Measurements from ENCODE around the gene VWA1. TPM values are rescaled to one million over a fixed set of nuclear protein-coding genes. Genes with fewer than 3 reads are reported as not detected.

VWA1 gene
- total and polyA plus RNA-seq, 10 of the 15 experiments (the other 5 are each of a cell fraction or from before 2014, with no cell fraction given) = 0.02 to 1.7 (median 0.32) TPM; not detected in 2

DNA sequence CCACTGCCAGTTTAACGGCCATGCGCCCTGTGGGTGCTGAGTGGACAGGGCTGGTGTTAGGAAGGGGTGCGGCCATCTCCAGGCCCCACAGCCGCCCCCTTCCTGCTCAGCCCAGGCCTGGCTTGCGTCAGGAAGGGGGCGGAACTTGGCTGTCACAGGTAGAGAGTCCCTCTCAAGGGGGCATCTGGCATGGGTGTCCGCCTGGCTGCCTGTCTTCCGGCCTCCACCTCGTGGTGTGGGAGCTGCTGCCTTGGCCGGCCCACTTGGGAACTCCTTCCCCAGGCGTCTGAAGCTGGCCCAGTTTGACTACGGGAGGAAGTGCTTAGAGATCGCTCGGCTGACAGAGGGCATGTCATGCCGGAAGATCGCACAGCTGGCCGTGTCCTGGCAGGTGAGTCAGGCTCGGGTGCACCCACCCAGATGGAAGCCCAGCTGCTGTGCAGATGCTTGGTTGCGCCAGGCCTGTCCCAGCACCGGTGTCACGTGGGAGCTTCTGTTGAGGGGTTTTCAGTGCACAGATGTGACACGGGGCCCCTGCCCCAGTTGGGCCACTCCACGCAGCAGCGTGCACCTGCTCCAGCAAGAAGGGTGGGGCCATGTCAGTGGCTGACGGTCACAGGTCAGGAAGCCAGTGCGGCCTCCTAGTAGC is 27.0 kb downstream of the VWA1 start:
- peak; percentile 92 for ATAC-seq
- Histone ChIP-seq H2AFZ (ENCODE audit: control insufficient read depth, low read depth, low read length) (peak overlapping the region; percentile 71), H3K4me2 (ENCODE audit: control insufficient read depth, insufficient read depth) (peak overlapping the region; percentile 63), H4K20me1 (ENCODE audit: control insufficient read depth, insufficient read depth) (no peaks in the 10 kb centered on the region), H3K4me3 (peak overlapping the region; percentile 36; the same call in 1 of the 2 replicates), H3K79me2 (ENCODE audit: control insufficient read depth, insufficient read depth, low read length) (no peaks in the 10 kb centered on the region), H3K9me3 (replicated peaks; ENCODE audit: control insufficient read depth, insufficient read depth, low read length) (no peaks in the 10 kb centered on the region), H3K27me3 (replicated peaks in 1 of 2; ENCODE audit: control insufficient read depth in 2 of 2, insufficient read depth in 2 of 2, low read length in 1 of 2) (no peaks in the 10 kb centered on the region), H3K27ac (ENCODE audit: control insufficient read depth, insufficient read depth) (0 out of 2 replicates have a peak overlapping the region, but pooled peaks have one; percentile 24), H3K9ac (ENCODE audit: control insufficient read depth, insufficient read depth, low read length) (peak overlapping the region; percentile 27; the same call in 1 of the 2 replicates), H3K36me3 (ENCODE audit: control insufficient read depth in 2 of 2, insufficient read depth in 2 of 2, low read length in 1 of 2) (no peaks in the 10 kb centered on the region), H3K4me1 (ENCODE audit: control insufficient read depth, insufficient read depth, low read length) (peaks cover 8% of the 10 kb centered on the region)
- RAD21 ChIA-PET (ENCODE audit: unreplicated experiment) = interaction anchor here (0.9 kb wide), 1 partner anchor 24 kb away, joined by 3 read pairs; no protein-coding TSS in a partner anchor
- BruUV-seq (replicated peaks) = TSS peak; percentile 77
- peak; percentile 36 for DNase-seq (ENCODE audit: low read depth, low spot score)
- SMC1A ChIA-PET (ENCODE audit: uncharacterized antibody, unreplicated experiment) = interaction anchor here (1.0 to 1.3 kb wide), 2 partner anchors 21 to 262 kb away, joined by 3 read pairs; partner anchors contain the start of gene CDK11A
- in situ Hi-C loops (cut with MboI) (no loop called here), intact Hi-C loops (cut with micrococcal nuclease; ENCODE audit: unreplicated experiment) (no loop called here)
- FAIRE-seq = peak; percentile 70
- CTCF ChIA-PET = interaction anchor here (0.6 to 1.9 kb wide), 3 partner anchors 25 to 90 kb away, joined by 3 to 5 read pairs (median 3); no protein-coding TSS in a partner anchor
- POLR2A ChIA-PET = interaction anchor here (1.1 to 1.3 kb wide), 2 partner anchors 25 to 64 kb away, joined by 3 read pairs; partner anchors contain the start of gene CCNL2
- 31% methylated on average over 24 of the region's 26 CpGs for WGBS (ENCODE audit: insufficient coverage, insufficient replicate concordance, low lambda C conversion rate, missing lambda C conversion rate)
- peak; percentile 36; the same call in 1 of the 2 replicates for TF ChIP-seq DPF2 (IDR thresholded peaks at IDR 0.05)
- peak; percentile 53 for TF ChIP-seq ATF7 (IDR thresholded peaks at IDR 0.05; ENCODE audit: low read depth)
- TF ChIP-seq, protein P1, sequence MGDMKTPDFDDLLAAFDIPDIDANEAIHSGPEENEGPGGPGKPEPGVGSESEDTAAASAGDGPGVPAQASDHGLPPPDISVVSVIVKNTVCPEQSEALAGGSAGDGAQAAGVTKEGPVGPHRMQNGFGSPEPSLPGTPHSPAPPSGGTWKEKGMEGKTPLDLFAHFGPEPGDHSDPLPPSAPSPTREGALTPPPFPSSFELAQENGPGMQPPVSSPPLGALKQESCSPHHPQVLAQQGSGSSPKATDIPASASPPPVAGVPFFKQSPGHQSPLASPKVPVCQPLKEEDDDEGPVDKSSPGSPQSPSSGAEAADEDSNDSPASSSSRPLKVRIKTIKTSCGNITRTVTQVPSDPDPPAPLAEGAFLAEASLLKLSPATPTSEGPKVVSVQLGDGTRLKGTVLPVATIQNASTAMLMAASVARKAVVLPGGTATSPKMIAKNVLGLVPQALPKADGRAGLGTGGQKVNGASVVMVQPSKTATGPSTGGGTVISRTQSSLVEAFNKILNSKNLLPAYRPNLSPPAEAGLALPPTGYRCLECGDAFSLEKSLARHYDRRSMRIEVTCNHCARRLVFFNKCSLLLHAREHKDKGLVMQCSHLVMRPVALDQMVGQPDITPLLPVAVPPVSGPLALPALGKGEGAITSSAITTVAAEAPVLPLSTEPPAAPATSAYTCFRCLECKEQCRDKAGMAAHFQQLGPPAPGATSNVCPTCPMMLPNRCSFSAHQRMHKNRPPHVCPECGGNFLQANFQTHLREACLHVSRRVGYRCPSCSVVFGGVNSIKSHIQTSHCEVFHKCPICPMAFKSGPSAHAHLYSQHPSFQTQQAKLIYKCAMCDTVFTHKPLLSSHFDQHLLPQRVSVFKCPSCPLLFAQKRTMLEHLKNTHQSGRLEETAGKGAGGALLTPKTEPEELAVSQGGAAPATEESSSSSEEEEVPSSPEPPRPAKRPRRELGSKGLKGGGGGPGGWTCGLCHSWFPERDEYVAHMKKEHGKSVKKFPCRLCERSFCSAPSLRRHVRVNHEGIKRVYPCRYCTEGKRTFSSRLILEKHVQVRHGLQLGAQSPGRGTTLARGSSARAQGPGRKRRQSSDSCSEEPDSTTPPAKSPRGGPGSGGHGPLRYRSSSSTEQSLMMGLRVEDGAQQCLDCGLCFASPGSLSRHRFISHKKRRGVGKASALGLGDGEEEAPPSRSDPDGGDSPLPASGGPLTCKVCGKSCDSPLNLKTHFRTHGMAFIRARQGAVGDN (IDR thresholded peaks at IDR 0.05) = 0 out of 2 replicates have a peak, but pooled peaks have one; percentile 82
- no peak for TF ChIP-seq EGR1 (IDR thresholded peaks at IDR 0.05; ENCODE audit: borderline replicate concordance in 1 of 2, low read depth in 2 of 2, low read length in 2 of 2)
- TF ChIP-seq, protein P2, sequence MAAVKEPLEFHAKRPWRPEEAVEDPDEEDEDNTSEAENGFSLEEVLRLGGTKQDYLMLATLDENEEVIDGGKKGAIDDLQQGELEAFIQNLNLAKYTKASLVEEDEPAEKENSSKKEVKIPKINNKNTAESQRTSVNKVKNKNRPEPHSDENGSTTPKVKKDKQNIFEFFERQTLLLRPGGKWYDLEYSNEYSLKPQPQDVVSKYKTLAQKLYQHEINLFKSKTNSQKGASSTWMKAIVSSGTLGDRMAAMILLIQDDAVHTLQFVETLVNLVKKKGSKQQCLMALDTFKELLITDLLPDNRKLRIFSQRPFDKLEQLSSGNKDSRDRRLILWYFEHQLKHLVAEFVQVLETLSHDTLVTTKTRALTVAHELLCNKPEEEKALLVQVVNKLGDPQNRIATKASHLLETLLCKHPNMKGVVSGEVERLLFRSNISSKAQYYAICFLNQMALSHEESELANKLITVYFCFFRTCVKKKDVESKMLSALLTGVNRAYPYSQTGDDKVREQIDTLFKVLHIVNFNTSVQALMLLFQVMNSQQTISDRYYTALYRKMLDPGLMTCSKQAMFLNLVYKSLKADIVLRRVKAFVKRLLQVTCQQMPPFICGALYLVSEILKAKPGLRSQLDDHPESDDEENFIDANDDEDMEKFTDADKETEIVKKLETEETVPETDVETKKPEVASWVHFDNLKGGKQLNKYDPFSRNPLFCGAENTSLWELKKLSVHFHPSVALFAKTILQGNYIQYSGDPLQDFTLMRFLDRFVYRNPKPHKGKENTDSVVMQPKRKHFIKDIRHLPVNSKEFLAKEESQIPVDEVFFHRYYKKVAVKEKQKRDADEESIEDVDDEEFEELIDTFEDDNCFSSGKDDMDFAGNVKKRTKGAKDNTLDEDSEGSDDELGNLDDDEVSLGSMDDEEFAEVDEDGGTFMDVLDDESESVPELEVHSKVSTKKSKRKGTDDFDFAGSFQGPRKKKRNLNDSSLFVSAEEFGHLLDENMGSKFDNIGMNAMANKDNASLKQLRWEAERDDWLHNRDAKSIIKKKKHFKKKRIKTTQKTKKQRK (IDR thresholded peaks at IDR 0.05; ENCODE audit: low read depth, low read length) = no peak
- TF ChIP-seq, protein P3, sequence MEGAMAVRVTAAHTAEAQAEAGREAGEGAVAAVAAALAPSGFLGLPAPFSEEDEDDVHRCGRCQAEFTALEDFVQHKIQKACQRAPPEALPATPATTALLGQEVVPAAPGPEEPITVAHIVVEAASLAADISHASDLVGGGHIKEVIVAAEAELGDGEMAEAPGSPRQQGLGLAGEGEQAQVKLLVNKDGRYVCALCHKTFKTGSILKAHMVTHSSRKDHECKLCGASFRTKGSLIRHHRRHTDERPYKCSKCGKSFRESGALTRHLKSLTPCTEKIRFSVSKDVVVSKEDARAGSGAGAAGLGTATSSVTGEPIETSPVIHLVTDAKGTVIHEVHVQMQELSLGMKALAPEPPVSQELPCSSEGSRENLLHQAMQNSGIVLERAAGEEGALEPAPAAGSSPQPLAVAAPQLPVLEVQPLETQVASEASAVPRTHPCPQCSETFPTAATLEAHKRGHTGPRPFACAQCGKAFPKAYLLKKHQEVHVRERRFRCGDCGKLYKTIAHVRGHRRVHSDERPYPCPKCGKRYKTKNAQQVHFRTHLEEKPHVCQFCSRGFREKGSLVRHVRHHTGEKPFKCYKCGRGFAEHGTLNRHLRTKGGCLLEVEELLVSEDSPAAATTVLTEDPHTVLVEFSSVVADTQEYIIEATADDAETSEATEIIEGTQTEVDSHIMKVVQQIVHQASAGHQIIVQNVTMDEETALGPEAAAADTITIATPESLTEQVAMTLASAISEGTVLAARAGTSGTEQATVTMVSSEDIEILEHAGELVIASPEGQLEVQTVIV (IDR thresholded peaks at IDR 0.05; ENCODE audit: borderline replicate concordance, partially characterized antibody) = no peak
- TF ChIP-seq SP1 (IDR thresholded peaks at IDR 0.05; ENCODE audit: low read depth, low read length) = no peak
- TF ChIP-seq LARP7 (IDR thresholded peaks at IDR 0.05) = peak; percentile 57; the same call in 1 of the 2 replicates
- TF ChIP-seq NBN (IDR thresholded peaks at IDR 0.05) = 0 out of 2 replicates have a peak, but pooled peaks have one; percentile 44
- no peak for TF ChIP-seq CEBPB (IDR thresholded peaks at IDR 0.05; ENCODE audit: borderline replicate concordance in 1 of 2, low read depth in 2 of 2, low read length in 2 of 2)
- TF ChIP-seq GATAD2B (conservative IDR thresholded peaks at IDR 0.05; ENCODE audit: low read depth) = peak; percentile 32; the same call in 1 of the 2 replicates
- TF ChIP-seq ZNF622 (IDR thresholded peaks at IDR 0.05) = no peak
